ENCODE measurements around the gene HERPUD1.

The HERPUD1 gene

DNA sequence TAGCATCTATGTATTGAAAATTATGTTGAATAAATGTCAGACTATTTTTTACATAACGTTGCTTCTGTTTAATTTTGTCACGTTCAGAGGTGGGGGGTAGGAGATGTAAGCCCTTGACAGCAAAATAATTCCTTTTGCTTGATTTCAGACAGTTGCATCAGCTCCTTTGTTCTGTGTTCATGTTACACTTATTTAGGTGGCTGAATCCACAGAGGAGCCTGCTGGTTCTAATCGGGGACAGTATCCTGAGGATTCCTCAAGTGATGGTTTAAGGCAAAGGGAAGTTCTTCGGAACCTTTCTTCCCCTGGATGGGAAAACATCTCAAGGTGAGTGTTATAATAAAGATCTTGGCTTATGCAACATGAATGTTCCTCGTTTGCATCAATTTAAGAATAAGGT is 4.5 kb downstream of the HERPUD1 start:
- DNase-seq = no peak

DNA sequence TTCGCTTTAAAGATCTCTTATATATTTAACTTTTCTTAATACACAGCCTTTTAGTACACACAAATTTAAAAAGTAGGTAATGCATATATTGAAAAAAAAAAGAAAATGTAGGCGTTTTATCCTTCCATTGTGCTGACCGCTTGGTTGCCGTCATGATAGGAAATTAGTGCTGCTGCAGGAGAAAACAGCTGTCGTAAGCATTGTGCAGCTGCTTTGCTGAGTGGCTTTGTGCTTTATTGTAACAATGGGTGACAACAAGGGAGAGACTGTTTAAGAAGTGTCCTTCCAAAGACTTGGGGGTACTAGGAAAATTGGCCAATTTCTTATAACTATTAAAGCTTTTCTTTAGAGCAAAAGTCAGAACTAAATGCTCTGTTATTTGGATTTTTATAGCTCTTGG is 5.0 kb downstream of the HERPUD1 start:
- DNase-seq = no peak

DNA sequence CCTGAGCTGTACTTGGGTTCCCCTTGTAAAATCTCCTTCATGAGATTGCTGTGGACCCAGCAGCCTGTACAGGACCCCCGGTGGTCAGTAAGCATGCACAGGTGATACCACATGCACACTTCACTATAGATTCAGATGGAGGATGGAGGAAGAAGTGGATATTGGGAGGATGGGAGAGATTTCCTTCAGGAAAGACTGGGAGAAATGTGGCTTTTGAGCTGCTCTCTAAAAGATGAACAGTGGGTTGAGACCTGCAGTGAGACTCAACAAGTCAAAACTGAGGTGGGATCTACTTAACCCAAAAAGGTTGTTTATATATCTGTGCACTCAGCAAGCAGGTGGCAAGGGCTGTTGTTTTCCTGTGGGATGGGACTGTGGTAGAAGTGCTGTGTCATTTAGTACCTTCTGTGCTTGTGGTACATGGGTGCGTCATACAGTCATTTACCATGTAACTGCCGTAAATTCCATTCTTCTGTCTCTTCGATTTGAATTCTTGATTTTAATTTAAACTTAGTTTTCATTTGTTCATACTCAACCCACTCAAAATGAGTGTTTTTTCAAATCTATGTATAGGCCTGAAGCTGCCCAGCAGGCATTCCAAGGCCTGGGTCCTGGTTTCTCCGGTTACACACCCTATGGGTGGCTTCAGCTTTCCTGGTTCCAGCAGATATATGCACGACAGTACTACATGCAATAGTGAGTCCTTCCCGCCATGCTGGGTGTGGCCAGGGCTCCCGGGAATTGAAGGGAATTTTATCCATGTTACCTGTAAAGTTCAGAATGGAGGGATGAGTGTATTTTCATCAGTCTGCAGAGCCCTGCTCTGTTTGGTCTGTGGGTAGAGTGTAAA is 6.9 kb downstream of the HERPUD1 start:
- DNase-seq = peak in 1 of 2 donors; percentile 46

DNA sequence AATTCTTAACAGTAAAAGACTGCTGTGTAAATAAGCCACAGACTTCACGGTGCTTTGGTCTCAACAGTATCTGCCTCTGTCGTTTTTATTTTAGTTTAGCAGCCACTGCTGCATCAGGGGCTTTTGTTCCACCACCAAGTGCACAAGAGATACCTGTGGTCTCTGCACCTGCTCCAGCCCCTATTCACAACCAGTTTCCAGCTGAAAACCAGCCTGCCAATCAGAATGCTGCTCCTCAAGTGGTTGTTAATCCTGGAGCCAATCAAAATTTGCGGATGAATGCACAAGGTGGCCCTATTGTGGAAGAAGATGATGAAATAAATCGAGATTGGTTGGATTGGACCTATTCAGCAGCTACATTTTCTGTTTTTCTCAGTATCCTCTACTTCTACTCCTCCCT is 7.9 kb downstream of the HERPUD1 start:
- DNase-seq = no peak

DNA sequence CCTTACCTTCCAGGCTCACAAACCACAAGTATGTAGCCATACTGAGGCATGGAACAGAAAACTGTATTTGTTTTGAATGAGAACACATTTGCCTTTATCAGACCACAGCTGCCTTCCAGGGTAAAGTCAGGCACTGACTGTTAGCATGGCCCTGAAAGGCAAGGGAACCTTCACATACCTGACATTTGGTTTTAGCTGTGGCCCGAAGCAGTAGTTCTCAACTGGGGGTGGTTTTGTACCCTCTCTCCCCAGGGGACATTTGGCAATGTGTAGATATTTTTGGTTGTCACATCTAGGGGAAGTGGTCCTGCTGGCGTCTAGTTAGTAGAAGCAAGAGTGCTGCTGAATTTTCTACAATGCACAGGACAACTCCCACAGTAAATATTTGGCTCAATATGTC is 9.2 kb downstream of the HERPUD1 start:
- no peak for DNase-seq

DNA sequence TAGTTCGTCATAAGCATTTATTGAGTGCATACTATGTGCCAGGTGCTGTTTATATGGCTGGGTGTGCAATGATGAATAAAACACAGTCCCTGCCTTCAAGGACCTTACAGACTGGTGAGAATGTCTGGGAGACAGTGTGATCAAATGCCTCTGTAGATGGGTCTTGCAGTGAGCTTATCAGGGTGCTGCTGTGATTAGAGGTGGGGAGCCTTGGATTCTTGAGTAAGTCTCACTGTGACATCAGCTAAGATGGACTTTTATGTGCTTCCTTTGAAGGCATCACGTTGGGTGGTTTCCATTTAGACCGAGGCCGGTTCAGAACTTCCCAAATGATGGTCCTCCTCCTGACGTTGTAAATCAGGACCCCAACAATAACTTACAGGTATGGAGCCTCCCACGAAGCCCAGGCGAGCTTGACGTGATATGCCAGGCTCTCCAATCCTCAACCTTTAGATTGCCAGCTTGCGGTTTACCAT is 10.0 kb downstream of the HERPUD1 start:
- no peak for DNase-seq

DNA sequence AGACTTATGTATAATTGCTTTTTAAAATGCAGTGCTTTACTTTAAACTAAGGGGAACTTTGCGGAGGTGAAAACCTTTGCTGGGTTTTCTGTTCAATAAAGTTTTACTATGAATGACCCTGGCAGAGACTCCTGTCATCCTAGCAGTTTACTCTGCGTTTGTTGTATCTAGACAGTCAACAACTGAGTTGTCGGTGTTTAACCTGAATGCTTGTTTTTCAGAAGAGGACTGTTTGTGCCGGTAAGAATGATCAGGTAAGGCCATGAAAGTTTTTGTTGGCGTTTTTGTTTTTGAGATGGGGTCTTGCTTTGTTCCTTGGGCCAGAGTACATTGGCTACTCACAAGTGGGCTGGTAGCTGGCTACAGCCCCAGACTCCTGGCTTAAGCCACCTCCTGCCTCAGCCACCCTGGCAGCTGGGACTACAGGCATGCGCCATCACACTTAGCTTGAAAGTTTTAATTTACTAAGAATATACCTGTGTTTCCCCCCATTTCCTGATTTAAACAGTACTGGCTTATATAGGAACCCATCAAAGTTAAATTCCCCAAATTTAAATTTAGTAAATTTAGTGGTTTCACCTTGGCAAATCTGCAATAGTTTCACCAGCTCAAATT is 11.9 kb downstream of the HERPUD1 start:
- DNase-seq = no peak

DNA sequence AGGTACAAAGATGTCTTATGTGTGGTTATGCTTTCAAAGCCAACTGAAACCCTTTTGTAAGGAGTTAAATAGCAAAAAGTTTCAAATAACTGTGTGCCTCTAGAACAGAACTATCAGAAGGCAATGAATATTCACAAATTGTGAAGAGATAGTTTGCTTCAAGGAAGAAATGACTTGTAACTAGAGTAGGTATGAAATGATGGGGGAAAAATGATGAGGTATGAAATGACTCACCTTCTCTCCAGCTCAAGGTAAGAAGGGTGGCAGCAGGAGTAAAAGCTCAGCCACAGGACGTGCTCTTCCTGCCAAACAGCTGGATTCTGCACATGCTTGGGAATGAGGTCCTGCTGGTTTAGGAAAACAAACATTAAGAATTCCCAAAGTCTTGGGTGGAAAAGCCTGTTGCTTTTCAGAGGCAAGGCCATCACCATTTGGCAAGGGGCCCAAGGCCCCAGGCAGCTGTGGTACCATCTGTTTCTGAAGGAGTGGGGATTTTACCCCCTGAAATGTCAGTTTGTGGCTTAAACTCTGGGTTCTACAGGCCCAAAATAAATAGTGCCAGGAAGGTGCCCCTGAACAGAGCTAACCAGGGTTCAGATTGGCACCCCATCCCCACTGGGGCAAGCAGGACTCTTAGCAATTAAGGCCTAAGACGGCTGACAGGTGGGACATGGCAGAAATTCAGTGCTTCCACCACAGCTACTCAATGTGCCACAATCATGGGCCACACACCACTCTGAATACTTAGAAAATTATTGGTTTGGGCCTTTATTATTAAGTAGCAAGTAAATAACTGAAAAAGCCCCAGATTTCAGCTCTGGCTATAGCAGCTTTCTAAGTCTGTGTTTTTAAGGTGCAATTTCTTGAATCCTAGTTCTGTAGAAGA is 13.3 kb downstream of the HERPUD1 start:
- no peak for DNase-seq

DNA sequence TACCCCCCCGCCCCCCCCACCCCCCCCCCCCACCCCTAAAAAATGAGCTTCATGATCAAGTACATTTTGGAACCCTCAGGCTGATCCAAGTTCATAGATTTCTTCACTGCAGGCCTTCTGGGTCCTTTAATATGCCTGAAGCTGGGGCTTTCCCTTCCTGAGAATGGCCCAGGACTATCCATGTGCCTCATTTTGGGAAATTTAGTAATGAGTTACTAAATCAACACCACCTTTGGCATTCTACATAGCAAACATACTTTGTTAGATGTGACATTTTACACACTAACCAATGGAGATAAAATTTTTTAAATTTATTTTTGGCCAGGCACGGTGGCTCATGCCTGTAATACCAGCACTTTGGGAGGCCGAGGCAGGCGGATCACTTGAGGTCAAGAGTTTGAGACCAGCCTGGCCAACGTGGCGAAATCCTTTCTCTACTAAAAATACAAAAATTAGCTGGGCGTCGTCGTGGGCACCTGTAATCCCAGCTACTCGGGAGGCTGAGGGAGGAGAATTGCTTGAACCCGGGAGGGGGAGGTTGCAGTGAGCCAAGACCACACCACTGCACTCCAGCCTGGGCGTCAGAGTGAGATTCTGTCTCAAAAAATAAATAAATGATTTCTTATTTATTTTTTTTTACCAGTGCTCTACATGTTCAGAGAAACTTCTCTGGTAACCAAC is 14.0 kb downstream of the HERPUD1 start:
- DNase-seq = no peak

DNA sequence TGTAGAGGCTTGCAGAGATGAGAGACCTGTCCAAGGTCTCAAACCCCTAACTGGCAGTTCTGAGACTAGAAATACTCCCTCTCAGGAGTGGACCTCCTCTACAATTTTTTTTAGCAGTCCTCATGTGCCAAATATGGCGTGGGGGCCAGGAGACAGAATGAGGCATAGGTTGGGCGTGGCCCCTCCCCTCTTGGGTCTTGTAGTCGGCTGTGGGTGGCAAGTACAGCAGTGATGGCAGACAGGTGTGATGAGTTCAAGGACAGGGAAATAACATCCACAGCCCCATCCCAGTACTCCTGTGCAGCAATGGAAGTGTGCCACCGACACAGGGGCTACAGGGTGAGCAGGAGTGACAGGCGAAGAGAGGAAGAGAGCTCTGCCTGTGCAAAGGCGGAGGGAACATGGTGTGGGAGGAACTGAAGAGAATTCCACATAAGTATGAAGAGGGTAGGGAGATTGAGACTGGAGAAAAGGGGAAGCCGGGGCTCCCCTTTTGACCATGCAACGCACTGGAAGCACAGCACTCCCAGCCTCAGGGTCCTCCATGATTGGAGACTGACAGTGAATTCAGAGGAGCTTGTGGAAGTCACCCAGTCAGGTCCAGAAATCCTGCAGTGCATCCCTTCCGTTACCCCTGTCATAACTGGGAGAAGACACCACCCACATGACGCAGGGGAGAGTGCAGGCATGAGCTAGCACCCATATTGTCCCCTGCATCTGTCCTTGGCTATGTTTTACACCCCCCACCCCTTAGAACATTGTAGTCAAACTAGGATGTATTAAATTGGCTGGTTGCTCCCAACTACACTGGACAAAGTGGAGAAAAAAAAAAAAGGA is 15.0 kb downstream of the HERPUD1 start:
- DNase-seq = no peak

DNA sequence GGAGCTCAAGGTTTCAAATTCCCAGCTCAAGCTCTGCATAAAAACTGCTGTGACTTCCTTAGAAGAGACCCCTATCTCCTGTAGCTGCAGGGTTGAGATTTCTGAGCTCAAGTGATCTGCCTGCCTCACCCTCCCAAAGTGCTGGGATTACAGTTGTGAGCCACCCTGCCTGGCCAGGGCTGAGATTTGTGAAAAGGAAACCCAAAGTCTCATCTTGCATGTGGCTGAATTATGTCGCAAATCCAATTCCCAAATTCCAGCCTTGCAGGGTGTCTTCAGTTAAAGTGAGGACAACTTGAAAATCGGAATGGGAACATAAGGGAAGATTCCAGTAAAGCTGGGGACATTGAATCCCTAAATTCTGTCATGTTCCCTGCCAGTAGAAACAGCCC is 15.7 kb downstream of the HERPUD1 start:
- DNase-seq = no peak

DNA sequence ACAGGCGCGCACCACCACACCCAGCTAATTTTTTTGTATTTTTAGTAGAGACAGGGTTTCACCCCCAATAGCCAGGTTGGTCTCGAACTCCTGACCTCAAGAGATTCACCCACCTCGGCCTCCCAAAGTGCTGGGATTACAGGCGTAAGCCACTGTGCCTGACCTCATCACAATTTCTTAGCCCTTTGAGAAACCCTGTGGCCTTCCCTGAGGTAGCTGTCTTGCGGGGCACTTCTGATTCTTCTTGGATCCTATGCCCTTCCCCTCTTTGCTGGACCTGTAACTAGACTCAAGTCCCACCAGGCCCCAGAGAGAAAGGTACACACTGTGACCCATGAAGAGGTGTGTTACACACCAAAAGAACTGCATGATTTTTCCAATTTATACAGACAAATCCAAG is 16.3 kb downstream of the HERPUD1 start:
- no peak for DNase-seq

DNA sequence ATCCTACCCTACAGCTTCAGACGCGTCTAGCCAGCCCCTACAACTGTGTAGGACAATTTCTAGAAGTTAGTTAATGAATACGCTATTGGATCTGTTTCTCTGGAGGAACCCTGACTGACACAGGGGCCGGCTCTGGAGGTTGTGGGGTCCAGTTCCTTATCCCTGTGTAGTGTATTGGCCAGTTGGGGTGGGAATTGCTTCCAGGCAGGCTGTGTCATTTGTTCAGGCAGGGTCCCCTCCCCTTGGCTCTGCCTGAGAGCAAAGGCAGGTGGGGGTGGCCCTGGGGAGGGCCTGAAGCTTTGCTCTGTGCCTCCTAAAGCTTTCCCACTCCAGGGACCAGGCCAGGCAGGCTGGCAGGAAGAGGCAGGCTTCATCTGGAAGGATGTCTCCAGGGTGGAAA is 18.1 kb downstream of the HERPUD1 start:
- no peak for DNase-seq

DNA sequence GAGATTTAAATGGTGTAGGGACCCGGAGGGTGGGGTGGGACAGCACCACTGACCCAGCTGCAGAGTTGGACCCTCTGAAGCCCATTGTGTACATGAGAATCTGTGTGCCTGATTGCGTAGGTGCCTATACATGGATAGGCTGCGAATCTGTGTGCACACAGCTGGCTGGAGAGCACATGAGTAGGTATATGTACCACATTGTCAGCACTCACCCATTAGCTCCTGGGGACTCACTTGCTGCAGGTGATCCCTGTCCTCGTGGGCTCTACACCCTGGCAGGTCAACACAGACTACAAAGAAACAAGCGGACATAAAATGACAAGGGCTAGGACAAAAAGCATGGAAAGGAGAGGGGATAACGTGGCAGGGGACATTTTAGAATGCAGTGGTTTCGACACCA is 18.5 kb downstream of the HERPUD1 start:
- DNase-seq = no peak

DNA sequence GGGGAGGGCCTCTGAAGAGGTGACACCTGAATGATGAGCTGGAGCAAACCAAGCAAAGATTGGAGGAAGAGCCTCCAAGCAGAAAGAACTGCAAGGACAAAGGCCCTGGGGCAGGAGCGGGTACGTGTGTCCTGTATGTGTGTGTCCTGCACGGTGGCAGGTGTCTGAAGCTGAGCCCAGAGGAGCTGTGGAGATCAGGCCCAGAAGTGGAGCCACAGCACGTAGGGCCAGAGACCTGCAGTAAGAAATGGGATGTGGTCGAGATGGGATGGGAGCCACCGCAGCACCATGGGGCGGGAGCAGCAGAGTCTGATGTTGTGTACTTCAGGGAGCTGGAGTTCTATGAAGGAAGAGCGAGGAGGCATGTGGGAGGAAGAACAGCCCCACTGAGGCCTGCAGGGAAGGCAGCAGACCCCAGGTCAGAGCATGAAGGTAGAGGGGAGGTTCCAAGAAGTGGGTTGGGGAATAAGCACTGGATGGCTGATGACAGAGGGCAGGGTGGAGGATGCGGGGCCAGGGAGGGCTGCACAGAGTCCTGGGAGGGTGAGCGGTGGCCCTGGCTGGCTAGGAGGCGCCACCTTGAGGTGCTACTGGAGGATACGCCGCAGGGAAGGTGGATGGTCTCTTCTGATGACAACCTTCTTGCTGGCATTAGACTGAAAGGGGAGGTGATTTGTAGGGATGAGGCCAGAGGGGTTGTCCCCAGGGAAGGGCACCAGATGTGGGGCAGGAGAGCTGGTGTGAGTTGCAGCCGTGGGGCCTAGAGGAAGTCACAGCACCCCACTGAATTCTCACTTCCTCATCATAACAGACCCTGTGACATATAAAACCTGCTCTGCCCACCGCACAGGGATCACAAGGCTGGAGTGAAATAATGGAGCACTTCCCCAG is 19.2 kb downstream of the HERPUD1 start:
- peak; percentile 57 to 60 for DNase-seq

DNA sequence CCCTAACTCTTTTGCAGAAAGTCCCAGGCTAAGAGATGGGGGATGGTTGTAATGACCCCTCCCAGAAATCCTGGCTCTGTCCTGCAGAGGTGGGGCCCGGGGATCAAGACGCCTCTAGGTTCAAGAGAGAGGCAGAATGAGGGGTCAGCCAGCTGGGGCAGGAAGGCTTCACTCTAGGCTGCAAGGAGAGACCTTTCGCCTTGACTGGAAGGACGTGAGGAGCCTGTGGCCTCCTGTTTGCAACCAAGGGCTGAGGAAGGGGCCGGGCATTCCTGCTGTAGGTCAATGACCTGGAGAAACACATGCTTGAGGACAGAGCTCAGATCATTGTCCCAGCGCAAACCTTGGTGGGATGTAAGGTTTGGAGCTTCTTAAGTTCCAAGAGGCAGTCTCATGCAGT is 21.1 kb downstream of the HERPUD1 start:
- DNase-seq = no peak

DNA sequence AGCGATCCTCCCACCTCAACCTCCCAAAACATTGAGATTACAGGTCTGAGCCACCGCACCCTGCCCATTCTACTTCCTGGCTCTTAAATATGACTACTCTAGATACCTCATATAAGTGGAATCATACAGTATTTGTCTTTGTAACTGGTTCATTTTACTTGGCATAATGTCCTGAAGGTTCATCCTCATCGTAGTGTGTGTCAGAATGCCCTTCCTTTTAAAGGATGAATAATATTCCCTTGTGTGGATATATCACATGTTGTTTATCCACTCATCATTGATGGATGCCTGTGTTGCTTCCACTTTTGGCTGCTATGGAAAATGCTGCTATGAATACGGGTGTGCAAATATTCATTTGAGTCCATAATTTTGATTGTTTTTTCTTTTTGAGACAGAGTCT is 24.1 kb downstream of the HERPUD1 start:
- no peak for DNase-seq

DNA sequence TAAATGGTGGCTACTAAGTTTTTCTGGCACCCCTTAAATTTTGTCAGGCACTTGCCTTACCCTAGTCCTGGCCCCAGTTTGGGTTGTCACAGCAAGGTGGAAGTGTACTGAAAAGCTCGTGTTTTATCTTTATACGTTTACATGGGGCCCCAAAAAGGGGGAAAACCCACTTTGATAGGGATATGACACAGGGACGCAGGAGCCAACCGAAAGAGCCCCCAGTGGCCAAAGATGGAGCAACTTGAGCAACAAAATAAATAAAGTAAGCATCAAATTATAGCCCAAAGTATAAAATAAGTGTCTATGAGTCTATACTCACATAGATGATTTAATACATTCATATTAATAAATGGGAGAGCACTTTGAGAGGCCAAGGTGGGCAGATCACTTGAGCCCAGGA is 24.8 kb downstream of the HERPUD1 start:
- no peak for DNase-seq

DNA sequence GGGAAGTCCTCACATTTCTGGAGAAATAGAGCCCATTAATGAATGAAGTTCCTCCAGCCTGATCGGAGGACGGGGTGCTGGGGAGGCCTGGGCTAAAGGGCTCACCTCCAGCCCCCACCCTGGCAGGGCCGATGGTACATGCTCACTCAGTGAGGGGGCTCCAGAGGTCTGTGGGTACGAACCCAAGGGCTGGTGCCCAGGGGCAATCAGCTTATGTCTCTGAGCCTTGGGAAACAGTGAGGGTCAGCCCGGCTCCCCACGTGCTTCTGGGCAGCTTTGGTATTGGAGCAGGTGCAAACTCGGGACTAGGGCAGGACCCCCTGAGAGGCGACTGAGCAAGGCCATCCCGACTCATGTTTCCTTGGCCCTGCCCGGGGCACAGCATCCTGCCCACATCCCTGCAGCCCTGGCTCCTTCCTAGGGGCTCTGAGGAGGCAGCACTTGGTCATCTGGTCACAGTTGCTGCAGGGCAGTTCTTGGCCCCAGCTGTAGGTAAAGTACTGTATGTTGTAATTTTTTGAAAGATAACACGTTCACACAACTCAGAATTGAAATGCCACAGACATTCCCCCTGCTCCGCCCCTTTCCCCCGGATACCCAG is 28.8 kb downstream of the HERPUD1 start:
- DNase-seq = no peak

DNA sequence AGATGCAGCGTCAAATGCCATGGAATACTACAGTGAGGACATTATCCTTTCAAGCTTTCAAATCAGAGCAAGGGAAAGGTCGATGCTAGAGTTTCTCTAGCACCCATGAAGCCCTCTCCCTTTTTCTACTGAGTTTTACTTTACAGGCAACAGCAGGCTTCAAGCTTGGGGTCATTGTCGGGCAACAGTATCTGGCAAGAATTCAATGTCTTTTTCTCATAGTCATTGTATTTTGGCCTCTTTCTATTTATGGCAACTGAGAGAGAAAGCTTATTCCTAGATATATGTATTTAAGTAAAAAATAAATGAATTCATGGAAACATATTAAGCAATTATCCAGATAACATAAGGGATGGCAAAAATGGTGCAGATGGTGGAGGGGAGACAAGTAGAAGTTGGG is 29.4 kb downstream of the HERPUD1 start:
- DNase-seq = no peak
